ENCODE results near the gene KDM1A. TPM values are rescaled to one million over a fixed set of nuclear protein-coding genes. Genes with fewer than 3 reads are reported as not detected.
A peak's percentile ranks its signal among the peaks of the same experiment; 100 is the strongest.

The KDM1A gene
- polyA plus RNA-seq, 6 donors from 2014 or later = 33.9 to 45.8 (median 41.3) TPM

DNA sequence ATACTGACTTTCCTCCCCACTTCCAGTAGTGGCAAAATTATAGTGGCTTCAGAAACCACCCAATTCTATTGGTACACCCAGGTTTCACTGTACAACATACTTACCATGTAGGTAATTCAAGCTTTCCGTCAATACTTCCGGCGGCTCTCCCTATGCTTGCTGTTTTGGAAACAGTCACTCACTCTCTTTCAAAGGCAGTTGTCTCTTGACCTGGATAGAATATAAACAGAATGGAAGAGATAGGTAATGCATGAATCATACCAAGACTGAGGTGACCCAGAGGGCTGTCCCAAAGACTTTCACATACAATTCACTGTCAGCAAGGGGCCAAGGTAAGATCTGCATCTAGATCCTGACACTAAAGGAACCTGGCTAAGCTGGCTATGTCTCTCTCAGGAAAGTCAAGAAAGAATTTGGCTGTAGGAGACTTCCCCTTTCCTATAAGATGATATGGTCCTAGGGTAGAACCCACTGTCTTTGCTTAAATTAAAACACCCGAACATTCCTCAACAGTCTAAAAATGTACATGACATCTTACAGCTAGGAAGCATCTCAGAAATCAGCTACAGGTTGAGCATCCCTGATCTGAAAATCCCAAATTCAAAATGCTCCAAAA is 89.8 kb downstream of the KDM1A start:
- peaks cover 13 to 23% (median 16%) of the 10 kb centered on the region in 3 donors for H3K4me1 Mint-ChIP-seq
- no peak overlapping the region for H3K27ac Mint-ChIP-seq
- peaks cover 8 to 10% of the 10 kb centered on the region in 2 donors for H3K36me3 Mint-ChIP-seq
- no peak for ATAC-seq (ENCODE audit: low read depth in 2 of 2)
- H3K9me3 Mint-ChIP-seq = no peaks in the 10 kb centered on the region
- no peak for DNase-seq
- no peak overlapping the region for H3K4me3 Mint-ChIP-seq
- H3K27me3 Mint-ChIP-seq = no peaks in the 10 kb centered on the region

GRCh38 chr1:23110391-23110790 is 91.1 kb downstream of the KDM1A start:
- Mint-ChIP-seq H3K27ac (peak overlapping the region in 1 of 6 donors; percentile 43), H3K4me1 (peaks cover 18 to 29% (median 29%) of the 10 kb centered on the region in 3 donors), H3K4me3 (no peak overlapping the region), H3K36me3 (peaks cover 8 to 10% of the 10 kb centered on the region in 2 donors), H3K27me3 (no peaks in the 10 kb centered on the region), H3K9me3 (no peaks in the 10 kb centered on the region)
- no peak for DNase-seq
- no peak for ATAC-seq (ENCODE audit: low read depth in 2 of 2)

- DNase-seq (no peak), ATAC-seq (ENCODE audit: low read depth in 2 of 2) (no peak)
- no peaks in the 10 kb centered on the region for H3K27me3 Mint-ChIP-seq
- no peaks in the 10 kb centered on the region for H3K9me3 Mint-ChIP-seq
- peaks cover 5 to 7% of the 10 kb centered on the region in 2 donors for H3K36me3 Mint-ChIP-seq
- H3K27ac Mint-ChIP-seq = peak overlapping the region in 4 of 6 donors; percentile 19 to 57 (median 34)
- peaks cover 18 to 38% (median 35%) of the 10 kb centered on the region in 3 donors for H3K4me1 Mint-ChIP-seq
- H3K4me3 Mint-ChIP-seq = no peak overlapping the region
These were observed 92.6 kb downstream of the KDM1A start for GRCh38 chr1:23111600-23112535.

DNA sequence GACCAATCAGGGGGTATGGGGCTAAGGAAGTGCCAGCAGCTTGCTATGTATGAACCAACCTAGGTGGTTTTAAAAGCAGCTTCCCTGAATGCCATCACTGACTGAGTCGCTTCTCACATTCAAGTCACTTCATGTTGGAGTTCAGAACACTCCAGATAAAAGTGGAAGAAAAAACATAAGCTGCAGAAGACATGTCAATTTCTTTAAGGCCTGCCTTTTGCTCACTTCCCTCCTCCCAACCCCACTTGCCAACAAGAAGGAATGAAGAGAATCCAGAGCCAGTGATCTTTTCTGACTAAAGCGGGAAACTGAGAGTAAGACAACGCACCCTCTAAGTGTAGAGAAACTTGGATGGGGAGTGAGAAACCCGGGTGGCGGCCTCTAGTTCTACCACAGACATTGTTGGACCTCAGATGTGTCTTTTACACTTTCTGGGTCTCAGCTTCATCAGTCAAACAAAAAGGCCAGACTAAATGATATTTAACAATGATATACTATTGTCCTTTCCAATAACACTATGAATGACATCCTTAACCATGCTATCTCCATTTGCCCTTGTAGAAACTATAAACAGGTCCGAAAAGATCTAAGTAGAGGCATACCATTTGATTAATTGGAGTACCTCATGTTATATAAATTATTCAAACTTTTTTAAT is 95.3 kb downstream of the KDM1A start:
- DNase-seq = no peak
- Mint-ChIP-seq H3K9me3 (no peaks in the 10 kb centered on the region), H3K27ac (peak overlapping the region in 4 of 6 donors; percentile 11 to 38 (median 30)), H3K4me1 (peaks cover 27 to 51% (median 49%) of the 10 kb centered on the region in 3 donors), H3K36me3 (no peaks in the 10 kb centered on the region), H3K4me3 (no peak overlapping the region), H3K27me3 (no peaks in the 10 kb centered on the region)
- peak in 1 of 2 donors; percentile 31 for ATAC-seq (ENCODE audit: low read depth in 2 of 2)

DNA sequence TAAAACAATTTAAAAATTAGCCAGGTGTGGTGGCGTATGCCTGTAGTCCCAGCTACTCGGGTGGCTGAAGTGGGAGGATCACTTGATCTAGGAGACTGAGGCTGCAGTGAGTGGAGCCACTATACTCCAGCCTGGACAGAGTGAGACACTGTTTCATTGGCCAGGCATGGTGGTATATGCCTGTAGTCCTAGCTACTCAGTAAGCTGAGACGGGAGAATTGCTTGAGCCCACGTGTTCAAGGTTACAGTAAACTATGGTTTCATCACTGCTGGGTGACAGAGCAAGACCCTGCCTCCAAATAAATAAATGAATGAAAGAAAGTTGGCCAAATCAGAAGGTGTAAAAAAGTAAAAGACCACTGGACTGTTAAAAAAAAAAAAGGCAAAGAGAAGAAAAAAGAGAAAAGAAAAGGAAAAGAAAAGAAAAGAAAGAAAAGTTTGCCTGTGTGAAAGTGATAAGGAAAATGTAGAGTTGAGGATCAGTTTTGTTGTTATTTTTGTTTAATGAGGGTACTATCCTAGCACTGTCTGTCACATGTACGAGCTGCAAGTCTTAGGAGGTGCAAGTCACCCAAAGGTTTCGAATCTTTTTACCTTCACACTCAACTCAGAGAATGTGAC is 97.1 kb downstream of the KDM1A start:
- Mint-ChIP-seq H3K4me3 (no peak overlapping the region), H3K36me3 (no peaks in the 10 kb centered on the region), H3K27ac (peak overlapping the region in 3 of 6 donors; percentile 68 to 85 (median 74)), H3K27me3 (no peaks in the 10 kb centered on the region), H3K9me3 (no peaks in the 10 kb centered on the region), H3K4me1 (peaks cover 31 to 61% (median 50%) of the 10 kb centered on the region in 3 donors)
- ATAC-seq (ENCODE audit: low read depth in 2 of 2) (no peak), DNase-seq (no peak)

GRCh38 chr1:23116921-23117699 is 97.8 kb downstream of the KDM1A start:
- ATAC-seq (ENCODE audit: low read depth in 2 of 2) = no peak

DNA sequence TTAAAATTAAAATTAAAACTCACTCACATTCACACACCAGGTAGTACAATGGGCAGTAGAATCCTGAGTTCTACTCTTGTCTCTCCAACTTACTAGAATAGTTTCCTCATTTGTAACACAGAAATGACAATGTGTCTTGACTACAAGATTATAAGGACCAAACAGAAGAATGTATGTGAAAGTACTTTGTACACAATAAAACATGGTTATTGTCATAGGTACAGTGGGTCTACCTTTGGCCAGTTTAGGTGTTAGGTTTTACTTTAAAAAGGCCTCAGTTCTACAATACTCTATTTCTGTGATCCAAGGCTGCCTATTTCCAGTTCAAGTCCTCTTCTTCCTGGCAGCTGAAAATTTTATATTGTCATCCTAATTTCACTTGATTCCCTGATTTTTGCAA is 99.1 kb downstream of the KDM1A start:
- Mint-ChIP-seq H3K4me3 (no peak overlapping the region), H3K27me3 (no peaks in the 10 kb centered on the region), H3K27ac (peak overlapping the region in 2 of 6 donors; percentile 52 to 66)

More at GRCh38 chr1:23116921-23117699, 97.8 kb downstream of the KDM1A start:
- Mint-ChIP-seq H3K27ac (no peak overlapping the region), H3K36me3 (no peaks in the 10 kb centered on the region), H3K4me1 (peaks cover 24 to 54% (median 44%) of the 10 kb centered on the region in 3 donors), H3K9me3 (no peaks in the 10 kb centered on the region), H3K27me3 (no peaks in the 10 kb centered on the region), H3K4me3 (no peak overlapping the region)
- DNase-seq = no peak

GRCh38 chr1:23118957-23119792 is 99.9 kb downstream of the KDM1A start:
- ATAC-seq (ENCODE audit: low read depth in 2 of 2) = peak in 1 of 2 donors; percentile 29
- no peaks in the 10 kb centered on the region for H3K27me3 Mint-ChIP-seq
- no peaks in the 10 kb centered on the region for H3K36me3 Mint-ChIP-seq
- H3K27ac Mint-ChIP-seq = peak overlapping the region in 5 of 6 donors; percentile 3 to 81 (median 64)
- peaks cover 27 to 46% (median 43%) of the 10 kb centered on the region in 3 donors for H3K4me1 Mint-ChIP-seq
- H3K9me3 Mint-ChIP-seq = no peaks in the 10 kb centered on the region
- DNase-seq = no peak
- H3K4me3 Mint-ChIP-seq = peak overlapping the region in 7 of 8 donors; percentile 0 to 61 (median 45)

More for the DNA sequence above, 99.1 kb downstream of the KDM1A start:
- DNase-seq = no peak
- Mint-ChIP-seq H3K4me1 (peaks cover 27 to 53% (median 47%) of the 10 kb centered on the region in 3 donors), H3K36me3 (no peaks in the 10 kb centered on the region), H3K9me3 (no peaks in the 10 kb centered on the region)
- no peak for ATAC-seq (ENCODE audit: low read depth in 2 of 2)

DNA sequence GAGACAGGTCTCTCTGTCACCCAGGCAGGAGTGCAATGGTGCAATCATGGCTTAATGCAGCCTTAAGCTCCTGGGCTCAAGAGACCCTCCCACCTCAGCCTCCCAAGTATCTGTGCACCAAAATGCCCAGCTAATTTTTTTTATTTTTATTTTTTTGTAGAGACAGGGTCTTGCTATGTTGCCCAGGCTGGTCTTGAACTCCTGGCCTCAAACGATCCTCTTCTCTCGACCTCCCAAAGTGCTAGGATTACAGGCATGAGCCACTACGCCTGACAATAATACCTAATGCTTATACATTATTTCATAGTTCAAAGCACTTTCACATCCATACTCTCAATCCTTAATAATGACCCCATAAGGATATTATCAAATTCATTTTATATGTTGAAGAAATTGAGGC is 101.1 kb downstream of the KDM1A start:
- no peaks in the 10 kb centered on the region for H3K27me3 Mint-ChIP-seq
- peak overlapping the region in 1 of 6 donors; percentile 25 for H3K27ac Mint-ChIP-seq
- H3K36me3 Mint-ChIP-seq = no peaks in the 10 kb centered on the region
- H3K9me3 Mint-ChIP-seq = no peaks in the 10 kb centered on the region
- H3K4me1 Mint-ChIP-seq = peaks cover 22 to 41% (median 32%) of the 10 kb centered on the region in 3 donors
- DNase-seq = no peak
- ATAC-seq (ENCODE audit: low read depth in 2 of 2) = no peak
- peak overlapping the region in 2 of 8 donors; percentile 26 to 27 for H3K4me3 Mint-ChIP-seq

DNA sequence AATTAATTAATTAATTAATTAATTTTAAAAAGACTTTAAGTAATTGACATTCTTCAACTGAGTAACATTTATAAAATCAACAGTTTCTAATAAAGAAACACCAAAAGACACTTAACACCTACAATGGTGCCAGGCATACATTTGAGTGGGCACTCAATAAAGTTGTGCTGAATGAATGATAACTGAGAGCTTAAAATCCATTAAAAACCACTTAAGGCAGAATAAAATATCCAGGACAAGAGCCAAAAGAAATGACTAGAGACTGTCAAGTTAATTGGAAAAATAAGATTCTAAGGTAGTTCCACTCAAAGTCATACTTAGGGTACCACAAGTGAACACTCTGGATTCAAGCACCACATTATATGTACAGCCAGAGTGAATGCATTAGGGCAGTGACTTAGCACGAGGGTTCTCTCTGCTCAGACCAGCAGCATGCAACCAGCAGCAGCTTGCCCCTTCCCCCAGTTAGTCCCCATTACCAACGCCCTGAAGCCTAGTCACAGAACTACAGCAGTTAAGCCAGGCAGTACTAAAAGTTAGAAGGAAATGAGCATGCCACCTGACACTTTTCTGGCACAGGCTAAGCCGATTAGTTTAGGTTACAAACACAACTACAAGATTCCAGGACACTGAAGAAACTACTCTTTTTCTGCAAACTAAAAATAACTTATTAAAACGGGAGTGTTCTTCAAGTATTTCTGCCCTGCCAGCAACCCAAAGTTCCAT is 102.9 kb downstream of the KDM1A start:
- Mint-ChIP-seq H3K4me3 (no peak overlapping the region), H3K36me3 (no peaks in the 10 kb centered on the region), H3K9me3 (no peaks in the 10 kb centered on the region), H3K27me3 (no peaks in the 10 kb centered on the region), H3K27ac (no peak overlapping the region), H3K4me1 (peaks cover 22 to 32% (median 23%) of the 10 kb centered on the region in 3 donors)
- ATAC-seq (ENCODE audit: low read depth in 2 of 2) (no peak), DNase-seq (no peak)

GRCh38 chr1:23122796-23123195 is 103.5 kb downstream of the KDM1A start:
- Mint-ChIP-seq H3K9me3 (no peaks in the 10 kb centered on the region), H3K4me3 (no peak overlapping the region), H3K4me1 (peaks cover 19 to 32% (median 22%) of the 10 kb centered on the region in 3 donors), H3K27me3 (no peaks in the 10 kb centered on the region), H3K36me3 (no peaks in the 10 kb centered on the region), H3K27ac (no peak overlapping the region)
- ATAC-seq (ENCODE audit: low read depth in 2 of 2) = no peak
- DNase-seq = no peak
